CD1c-positive myeloid dendritic cell (primary cell): ENCODE measurements around the gene SOX8.
A peak's percentile ranks its signal among the peaks of the same experiment; 100 is the strongest.

Source experiments
- DNase-seq: peaks from one replicate; pipeline ENCODE4 v3.0.0-alpha.2; 2016; ENCODE audit errors: extremely low spot score

The SOX8 gene

GRCh38 chr16:986925-987582 lies 5.5 kb downstream of the SOX8 start:
- DNase-seq, result no peak

GRCh38 chr16:987906-988305 lies 6.3 kb downstream of the SOX8 start:
- DNase-seq, result no peak

GRCh38 chr16:988471-989353 lies 7.1 kb downstream of the SOX8 start:
- DNase-seq, result peak; percentile 57

GRCh38 chr16:989354-989814 lies 7.8 kb downstream of the SOX8 start:
- DNase-seq, result no peak

- no peak for DNase-seq
Measured at GRCh38 chr16:990516-991291, 9.1 kb downstream of the SOX8 start.

GRCh38 chr16:991345-991744 lies 9.8 kb downstream of the SOX8 start:
- no peak for DNase-seq

GRCh38 chr16:991773-992172 lies 10.2 kb downstream of the SOX8 start:
- DNase-seq, result no peak

- no peak for DNase-seq
Measured at GRCh38 chr16:993731-994130, 12.2 kb downstream of the SOX8 start.

GRCh38 chr16:995087-995486 lies 13.5 kb downstream of the SOX8 start:
- DNase-seq, result no peak

- DNase-seq, result no peak
Measured at GRCh38 chr16:995783-996182, 14.2 kb downstream of the SOX8 start.

- no peak for DNase-seq
Measured at GRCh38 chr16:996681-997080, 15.1 kb downstream of the SOX8 start.

- peak; percentile 65 for DNase-seq
Measured at GRCh38 chr16:997440-998051, 16.0 kb downstream of the SOX8 start.

- no peak for DNase-seq
Measured at GRCh38 chr16:998211-998610, 16.6 kb downstream of the SOX8 start.

GRCh38 chr16:998615-999014 lies 17.0 kb downstream of the SOX8 start:
- no peak for DNase-seq

GRCh38 chr16:999677-1000076 lies 18.1 kb downstream of the SOX8 start:
- no peak for DNase-seq

- no peak for DNase-seq
Measured at GRCh38 chr16:1000608-1001007, 19.0 kb downstream of the SOX8 start.

- no peak for DNase-seq
Measured at GRCh38 chr16:1001096-1001495, 19.5 kb downstream of the SOX8 start.

GRCh38 chr16:1002399-1003166 lies 21.0 kb downstream of the SOX8 start:
- DNase-seq, result peak; percentile 64

GRCh38 chr16:1003391-1004347 lies 22.1 kb downstream of the SOX8 start:
- no peak for DNase-seq

GRCh38 chr16:1005286-1005685 lies 23.7 kb downstream of the SOX8 start:
- DNase-seq, result no peak
